SJSA1 (cell line): ENCODE results near the gene GPX2. TPM values are rescaled to one million over a fixed set of nuclear protein-coding genes. Genes with fewer than 3 reads are reported as not detected.

Source experiments
- DNase-seq, 2 experiments: peaks; one replicate each; pipeline ENCODE4 v3.0.0-alpha.2; 2015 to 2020; ENCODE audit warnings: low spot score in 2 of 2, low read depth in 1 of 2
- H3K27ac ChIP-seq: fragments of 250-450 bp; sonication (Bioruptor Pico); 2 replicates; pipeline ENCODE4 v1.5.1; 2020; ENCODE audit warnings: mild to moderate bottlenecking, moderate library complexity
- H3K27me3 ChIP-seq: fragments of 250-450 bp; sonication (Bioruptor Pico); replicated peaks from 2 replicates; pipeline ENCODE4 v1.5.1; 2020; ENCODE audit warnings: mild to moderate bottlenecking, moderate library complexity
- H3K36me3 ChIP-seq: fragments of 250-450 bp; sonication (Bioruptor Pico); 2 replicates; pipeline ENCODE4 v1.5.1; 2020; ENCODE audit warnings: mild to moderate bottlenecking
- H3K4me1 ChIP-seq: fragments of 250-450 bp; sonication (Bioruptor Pico); replicated peaks from 2 replicates; pipeline ENCODE4 v1.6.1; 2021; ENCODE audit warnings: mild to moderate bottlenecking
- H3K4me3 ChIP-seq: fragments of 250-450 bp; sonication (Bioruptor Pico); 2 replicates; pipeline ENCODE4 v1.5.1; 2020; ENCODE audit warnings: mild to moderate bottlenecking
- H3K9me3 ChIP-seq: fragments of 250-450 bp; sonication (Bioruptor Pico); replicated peaks from 2 replicates; pipeline ENCODE4 v1.5.1; 2020; ENCODE audit warnings: mild to moderate bottlenecking
- total RNA-seq: library from RNA; depleted of rRNA; stranded (reverse); fragments of >200 nt; shearing (Covaris generic); gene quantifications from 2 replicates; pipeline ENCODE4 v1.2.3, GENCODE V29; 2014; rRNA removed

The GPX2 gene
- not detected in 2 replicates for total RNA-seq

DNA sequence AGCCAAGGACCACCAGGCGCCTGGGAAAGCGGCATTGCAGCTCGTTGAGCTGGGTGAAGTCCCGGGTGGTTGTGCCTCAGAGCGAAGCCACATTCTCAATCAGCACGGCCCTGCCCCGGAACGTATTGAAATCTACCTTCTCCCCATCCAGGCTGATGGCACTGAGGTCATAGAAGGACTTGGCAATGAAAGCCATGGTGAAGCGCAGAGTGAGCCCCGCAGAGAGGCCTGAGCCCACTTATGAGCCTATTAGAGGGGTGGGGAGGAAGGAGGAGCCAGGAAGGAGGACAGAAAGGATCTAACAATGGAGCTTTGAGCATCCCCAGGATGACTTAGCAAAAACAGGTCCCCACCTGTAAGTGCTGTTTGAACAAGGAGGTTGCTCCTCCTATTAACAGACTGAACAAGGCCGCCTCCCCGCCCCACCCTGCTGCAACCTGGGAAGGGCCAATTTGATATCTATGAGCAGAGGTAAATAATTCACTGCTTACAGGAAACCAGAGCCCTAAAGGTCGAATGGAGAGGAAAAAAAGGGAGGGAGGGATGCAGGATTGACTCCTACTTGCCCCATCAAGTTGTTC lies at the start of gene GPX2:
Gene GPX2, minus strand, starts transcription at position 215 of the 581 bp plus-strand sequence. Its CDS starts 19 bp downstream, at position 196.
- H3K27me3 ChIP-seq = no peaks in the 10 kb centered on the region
- H3K4me3 ChIP-seq = no peak within 1 kb of the TSS
- H3K36me3 ChIP-seq = no peaks in the 10 kb centered on the region; the same call in 1 of the 2 replicates
- no peak for DNase-seq
- no peak within 1 kb of the TSS for H3K27ac ChIP-seq
- no peaks in the 10 kb centered on the region for H3K4me1 ChIP-seq
- no peaks in the 10 kb centered on the region for H3K9me3 ChIP-seq

GRCh38 chr14:64990939-64991338 lies 48.4 kb upstream of the GPX2 start:
- Histone ChIP-seq H3K36me3 (no peaks in the 10 kb centered on the region), H3K4me1 (peaks cover 20% of the 10 kb centered on the region), H3K9me3 (no peaks in the 10 kb centered on the region), H3K27me3 (no peaks in the 10 kb centered on the region), H3K4me3 (no peak overlapping the region), H3K27ac (no peak overlapping the region)
- no peak for DNase-seq

DNA sequence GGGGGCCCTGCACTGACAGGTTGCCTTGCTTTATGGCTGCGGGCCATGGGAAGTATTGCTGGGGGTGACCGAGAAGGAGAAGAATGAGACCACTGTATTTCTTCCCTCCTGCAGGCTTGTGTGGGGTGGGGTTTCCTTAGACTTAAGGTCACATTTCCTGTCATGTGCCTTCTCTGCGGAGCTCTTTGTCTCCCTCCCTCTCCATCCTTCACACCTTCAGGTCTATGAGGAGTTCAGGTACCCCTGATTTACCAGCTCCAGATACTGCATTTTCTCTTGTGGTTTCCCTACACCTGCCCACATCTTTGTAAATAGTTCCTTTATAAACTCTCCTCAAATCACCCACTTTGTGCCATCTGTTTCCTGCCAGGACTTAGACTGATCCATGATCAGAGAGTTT lies 47.8 kb upstream of the GPX2 start:
- Histone ChIP-seq H3K4me3 (no peak overlapping the region), H3K9me3 (no peaks in the 10 kb centered on the region), H3K27ac (no peak overlapping the region), H3K36me3 (no peaks in the 10 kb centered on the region), H3K4me1 (peaks cover 21% of the 10 kb centered on the region), H3K27me3 (no peaks in the 10 kb centered on the region)
- DNase-seq = no peak

DNA sequence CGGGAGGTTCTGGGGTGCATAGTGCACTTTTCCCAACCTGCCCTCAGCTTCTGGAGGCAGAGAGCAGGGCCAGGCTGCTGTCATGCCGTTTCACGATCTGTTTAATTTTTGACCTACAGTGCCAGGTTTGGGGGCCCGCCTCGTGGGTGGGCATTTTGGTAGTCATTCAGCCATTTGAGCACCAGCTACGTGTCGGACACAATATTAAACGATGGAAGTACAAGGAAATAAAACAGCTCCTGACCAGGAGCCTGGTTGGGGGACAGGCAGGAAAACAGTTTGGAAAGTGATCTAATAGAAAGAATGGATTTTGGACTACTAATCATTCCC lies 44.9 kb upstream of the GPX2 start:
- no peak for DNase-seq
- H3K4me1 ChIP-seq = peaks cover 5% of the 10 kb centered on the region; the same call in 1 of the 2 replicates
- H3K27ac ChIP-seq = no peak overlapping the region
- H3K4me3 ChIP-seq = peak overlapping the region; percentile 61
- H3K27me3 ChIP-seq = no peaks in the 10 kb centered on the region
- no peaks in the 10 kb centered on the region for H3K36me3 ChIP-seq
- no peaks in the 10 kb centered on the region for H3K9me3 ChIP-seq

- Histone ChIP-seq H3K27me3 (0 out of 2 replicates have a peak, but pooled peaks cover 2% of the 10 kb centered on the region), H3K9me3 (no peaks in the 10 kb centered on the region), H3K27ac (no peak within 1 kb of the TSS), H3K4me3 (peak within 1 kb of the TSS; percentile 61), H3K4me1 (peaks cover 5% of the 10 kb centered on the region; the same call in 1 of the 2 replicates), H3K36me3 (no peaks in the 10 kb centered on the region)
- peak; percentile 94 to 96 for DNase-seq
Observed at GRCh38 chr14:64986648-64987437, 44.3 kb upstream of the GPX2 start, which contains the start of gene FNTB. TSS of gene FNTB (plus strand) at chr14:64986895. CDS start at chr14:64986954, 59 bp downstream.

DNA sequence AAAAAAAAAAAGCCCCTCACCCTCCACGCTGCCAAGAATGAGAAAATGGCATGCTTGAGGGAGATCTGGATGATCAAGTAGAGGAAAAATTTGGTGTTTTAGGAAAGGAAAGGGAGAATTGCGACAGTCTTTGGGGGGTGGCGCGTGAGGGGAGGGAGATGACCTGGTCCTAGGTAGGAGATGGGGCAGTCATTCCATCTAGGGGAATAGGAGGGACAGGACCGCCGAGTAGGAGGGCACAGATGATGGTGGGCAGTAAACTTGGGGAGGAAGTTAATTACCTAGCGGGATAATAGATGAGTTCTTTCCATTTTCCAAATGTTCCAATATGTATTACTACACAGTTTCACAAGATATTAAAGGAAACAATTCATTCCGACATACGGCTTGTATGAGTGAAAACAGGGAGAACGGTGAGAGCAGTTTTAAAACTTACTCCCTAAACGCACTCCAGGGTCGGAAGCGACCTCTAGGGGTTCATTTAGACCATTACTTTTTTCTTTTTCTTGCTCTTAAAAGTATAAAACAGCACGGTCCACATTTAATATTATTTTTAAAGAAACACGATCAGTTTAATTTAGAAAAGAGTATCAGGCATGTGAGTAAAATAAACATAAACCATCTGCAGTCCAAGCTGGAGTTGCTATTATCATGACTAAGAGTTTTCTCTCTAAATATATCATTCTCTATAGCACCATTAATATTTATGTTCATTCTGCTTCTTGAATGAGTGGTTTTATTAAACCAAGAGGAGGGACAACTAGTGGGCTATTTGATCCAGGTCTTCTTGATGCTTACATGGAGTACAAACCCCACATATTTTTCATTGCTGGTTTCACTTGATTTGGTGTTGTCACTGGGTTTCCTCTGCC lies 41.1 kb upstream of the GPX2 start:
- H3K36me3 ChIP-seq = no peaks in the 10 kb centered on the region
- peaks cover 5% of the 10 kb centered on the region; the same call in 1 of the 2 replicates for H3K4me1 ChIP-seq
- H3K27ac ChIP-seq = no peak overlapping the region
- DNase-seq = peak in 1 of 2 experiments; percentile 42
- no peak overlapping the region for H3K4me3 ChIP-seq
- H3K9me3 ChIP-seq = no peaks in the 10 kb centered on the region
- H3K27me3 ChIP-seq = 0 out of 2 replicates have a peak, but pooled peaks cover 2% of the 10 kb centered on the region

GRCh38 chr14:64979336-64980074 lies 37.0 kb upstream of the GPX2 start:
- Histone ChIP-seq H3K36me3 (no peaks in the 10 kb centered on the region), H3K9me3 (no peaks in the 10 kb centered on the region), H3K27ac (no peak overlapping the region), H3K27me3 (0 out of 2 replicates have a peak, but pooled peaks cover 2% of the 10 kb centered on the region), H3K4me3 (no peak overlapping the region), H3K4me1 (no peaks in the 10 kb centered on the region)
- DNase-seq = no peak

GRCh38 chr14:64974563-64974962 lies 32.0 kb upstream of the GPX2 start:
- H3K4me3 ChIP-seq = no peak overlapping the region
- no peaks in the 10 kb centered on the region for H3K27me3 ChIP-seq

GRCh38 chr14:64973826-64974225 lies 31.3 kb upstream of the GPX2 start:
- DNase-seq = no peak
- Histone ChIP-seq H3K27ac (no peak overlapping the region), H3K4me1 (no peaks in the 10 kb centered on the region; the same call in 1 of the 2 replicates), H3K9me3 (no peaks in the 10 kb centered on the region), H3K36me3 (no peaks in the 10 kb centered on the region), H3K4me3 (no peak overlapping the region), H3K27me3 (no peaks in the 10 kb centered on the region)

More at GRCh38 chr14:64974563-64974962, 32.0 kb upstream of the GPX2 start:
- Histone ChIP-seq H3K4me1 (no peaks in the 10 kb centered on the region; the same call in 1 of the 2 replicates), H3K9me3 (no peaks in the 10 kb centered on the region), H3K27ac (no peak overlapping the region), H3K36me3 (no peaks in the 10 kb centered on the region)
- no peak for DNase-seq

- no peaks in the 10 kb centered on the region for H3K27me3 ChIP-seq
- H3K36me3 ChIP-seq = no peaks in the 10 kb centered on the region
- no peaks in the 10 kb centered on the region for H3K9me3 ChIP-seq
- no peak for DNase-seq
- H3K4me1 ChIP-seq = no peaks in the 10 kb centered on the region; the same call in 1 of the 2 replicates
- no peak overlapping the region; the same call in 1 of the 2 replicates for H3K4me3 ChIP-seq
- H3K27ac ChIP-seq = no peak overlapping the region
Observed at GRCh38 chr14:64973026-64973442, 30.5 kb upstream of the GPX2 start.

DNA sequence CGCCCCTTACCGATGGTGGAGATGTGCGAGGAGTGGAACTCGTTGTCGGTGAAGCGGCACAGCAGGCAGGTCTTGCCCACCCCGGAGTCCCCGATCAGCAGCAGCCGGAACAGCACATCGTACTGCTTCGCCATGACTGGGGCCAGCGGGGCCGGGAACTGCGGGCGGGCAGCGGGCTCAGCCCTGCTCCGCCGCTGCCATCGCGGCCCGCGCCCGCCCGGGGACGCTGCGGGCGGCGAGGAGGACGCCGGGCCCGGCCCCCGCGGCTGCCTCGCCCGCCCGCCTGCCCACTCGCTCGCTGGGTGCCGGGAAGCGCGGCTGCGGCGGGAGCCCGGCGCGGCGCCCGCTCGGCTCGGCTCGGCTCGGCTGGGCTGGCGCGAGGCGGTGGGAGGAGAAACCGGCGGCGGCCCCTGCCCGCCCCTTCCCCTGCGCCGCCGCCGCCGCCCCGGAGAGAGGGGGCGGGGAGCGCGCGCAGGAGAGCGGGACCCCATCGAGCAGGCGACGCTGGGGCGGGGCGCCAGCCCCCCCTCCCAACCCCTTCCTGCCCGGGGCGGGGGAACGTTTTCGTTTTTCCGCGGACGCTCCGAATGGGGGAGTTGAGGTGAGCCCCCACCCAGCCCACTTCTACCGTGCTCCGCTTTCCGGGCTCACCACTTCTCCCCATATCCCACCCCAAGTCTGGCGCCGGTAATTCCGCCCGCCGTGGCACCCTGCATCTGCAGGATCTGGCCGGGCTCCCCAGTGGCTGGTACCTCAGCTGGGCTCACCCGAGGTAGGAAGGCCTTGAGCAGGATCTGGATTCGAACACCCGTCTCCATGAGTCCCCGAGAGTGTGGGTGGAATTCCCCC lies 29.6 kb upstream of the GPX2 start, which contains the start of gene RAB15:
Gene RAB15, minus strand, starts transcription at position 394 of the 849 bp plus-strand sequence. Its CDS starts 260 bp downstream, at position 134.
- H3K27ac ChIP-seq = no peak within 1 kb of the TSS
- H3K4me1 ChIP-seq = no peaks in the 10 kb centered on the region; the same call in 1 of the 2 replicates
- no peaks in the 10 kb centered on the region for H3K9me3 ChIP-seq
- no peaks in the 10 kb centered on the region for H3K27me3 ChIP-seq
- no peak for DNase-seq
- H3K4me3 ChIP-seq = peak within 1 kb of the TSS; percentile 55
- H3K36me3 ChIP-seq = no peaks in the 10 kb centered on the region

DNA sequence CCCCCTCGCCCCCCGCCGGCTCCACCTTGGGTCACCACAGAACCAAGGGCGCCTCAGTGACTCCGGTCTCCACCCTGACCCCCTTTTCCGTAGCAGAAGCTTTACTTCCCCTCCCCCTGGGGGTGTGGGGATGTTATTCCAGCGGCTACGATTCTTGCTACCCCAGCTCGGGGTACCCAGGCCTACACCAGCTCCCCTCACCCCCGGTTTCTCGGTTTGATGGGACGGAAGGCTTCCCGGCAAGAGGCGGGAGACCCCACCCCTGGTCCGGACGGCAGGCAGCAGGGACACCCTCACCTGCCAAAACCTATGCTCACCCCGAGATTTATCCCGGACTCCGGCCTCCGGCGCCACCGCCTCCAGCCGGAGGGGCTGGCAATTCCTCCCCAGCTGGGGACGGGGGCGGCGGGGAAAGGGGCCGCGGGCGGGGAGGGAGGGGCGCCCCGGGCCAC lies 29.0 kb upstream of the GPX2 start:
- Histone ChIP-seq H3K27me3 (no peaks in the 10 kb centered on the region), H3K4me3 (peak overlapping the region; percentile 55), H3K36me3 (no peaks in the 10 kb centered on the region), H3K9me3 (no peaks in the 10 kb centered on the region), H3K4me1 (no peaks in the 10 kb centered on the region; the same call in 1 of the 2 replicates), H3K27ac (no peak overlapping the region)
- DNase-seq = no peak
